OCI-LY1 (cell line): Measurements from ENCODE around the gene POT1.

Experiments
- H2AFZ ChIP-seq: fragments of 200-600 bp; sonication (generic), shearing (Covaris generic); 2 replicates; pipeline ENCODE4 v1.6.0; 2014; ENCODE audit warnings: antibody characterized with exemption, mild to moderate bottlenecking, low read length
- H3F3A ChIP-seq: fragments of 200-600 bp; sonication (generic), shearing (Covaris generic); 2 replicates; pipeline ENCODE4 v1.6.0; 2014; ENCODE audit warnings: mild to moderate bottlenecking, antibody characterized with exemption, low read length, moderate library complexity; ENCODE audit not compliant: insufficient read depth
- H3K27ac ChIP-seq: fragments of 200-600 bp; sonication (generic); 2 replicates; pipeline ENCODE4 v1.5.1; 2014; ENCODE audit warnings: low read length, mixed run types, mild to moderate bottlenecking, low read depth; ENCODE audit not compliant: poor library complexity, severe bottlenecking
- H3K27me3 ChIP-seq: fragments of 200-600 bp; sonication (generic); 2 replicates; pipeline ENCODE4 v1.6.0; 2014; ENCODE audit warnings: antibody characterized with exemption, mild to moderate bottlenecking, low read length, moderate library complexity; ENCODE audit not compliant: insufficient read depth
- H3K36me3 ChIP-seq: fragments of 200-600 bp; sonication (generic); 2 replicates; pipeline ENCODE4 v1.6.1; 2014; ENCODE audit warnings: mild to moderate bottlenecking, antibody characterized with exemption, low read length, moderate library complexity, mixed read lengths; ENCODE audit not compliant: insufficient read depth
- H3K4me1 ChIP-seq: fragments of 200-600 bp; sonication (generic); 2 replicates; pipeline ENCODE4 v1.5.1; 2014; ENCODE audit warnings: mild to moderate bottlenecking, low read length, moderate library complexity; ENCODE audit not compliant: insufficient read depth, severe bottlenecking
- H3K4me2 ChIP-seq: fragments of 200-600 bp; sonication (generic), shearing (Covaris generic); 2 replicates; pipeline ENCODE4 v1.6.1; 2014; ENCODE audit warnings: low read length
- H3K4me3 ChIP-seq: fragments of 200-600 bp; sonication (generic); 2 replicates; pipeline ENCODE4 v1.5.1; 2014; ENCODE audit warnings: low read length, low read depth, mild to moderate bottlenecking, mixed read lengths; ENCODE audit not compliant: poor library complexity, severe bottlenecking
- H3K79me2 ChIP-seq: fragments of 200-600 bp; shearing (Covaris generic); 2 replicates; pipeline ENCODE4 v1.6.1; 2016; ENCODE audit warnings: mixed run types, low read length, mixed read lengths; ENCODE audit not compliant: insufficient read depth
- H3K9ac ChIP-seq: fragments of 200-600 bp; sonication (generic), shearing (Covaris generic); 2 replicates; pipeline ENCODE4 v1.6.1; 2014; ENCODE audit warnings: mild to moderate bottlenecking, low read length, mixed read lengths
- H3K9me2 ChIP-seq: fragments of 200-600 bp; sonication (generic), shearing (Covaris generic); 2 replicates; pipeline ENCODE4 v1.6.1; 2014; ENCODE audit warnings: low read depth, mild to moderate bottlenecking, low read length, mixed read lengths
- H3K9me3 ChIP-seq: fragments of 200-600 bp; shearing (Covaris generic); 2 replicates; pipeline ENCODE4 v1.6.1; 2014; ENCODE audit warnings: low read length, mixed read lengths
- H4K20me1 ChIP-seq: fragments of 200-600 bp; sonication (generic), shearing (Covaris generic); 2 replicates; pipeline ENCODE4 v1.6.0; 2016; ENCODE audit warnings: mild to moderate bottlenecking, low read length; ENCODE audit not compliant: insufficient read depth
- EZH2 ChIP-seq: fragments of 200-600 bp; sonication (generic), shearing (Covaris generic); IDR thresholded peaks from 2 replicates; pipeline ENCODE4 v1.8.0; 2017; ENCODE audit warnings: borderline replicate concordance, mixed run types, mild to moderate bottlenecking, antibody characterized with exemption, low read length, moderate library complexity, mixed read lengths
- TF ChIP-seq, protein P1 (sequence below): fragments of 200-600 bp; sonication (generic), shearing (Covaris generic); IDR thresholded peaks from 2 replicates; pipeline ENCODE4 v1.5.1; 2017; ENCODE audit warnings: mild to moderate bottlenecking, antibody characterized with exemption, low read length, moderate library complexity, mixed read lengths

Gene POT1

DNA sequence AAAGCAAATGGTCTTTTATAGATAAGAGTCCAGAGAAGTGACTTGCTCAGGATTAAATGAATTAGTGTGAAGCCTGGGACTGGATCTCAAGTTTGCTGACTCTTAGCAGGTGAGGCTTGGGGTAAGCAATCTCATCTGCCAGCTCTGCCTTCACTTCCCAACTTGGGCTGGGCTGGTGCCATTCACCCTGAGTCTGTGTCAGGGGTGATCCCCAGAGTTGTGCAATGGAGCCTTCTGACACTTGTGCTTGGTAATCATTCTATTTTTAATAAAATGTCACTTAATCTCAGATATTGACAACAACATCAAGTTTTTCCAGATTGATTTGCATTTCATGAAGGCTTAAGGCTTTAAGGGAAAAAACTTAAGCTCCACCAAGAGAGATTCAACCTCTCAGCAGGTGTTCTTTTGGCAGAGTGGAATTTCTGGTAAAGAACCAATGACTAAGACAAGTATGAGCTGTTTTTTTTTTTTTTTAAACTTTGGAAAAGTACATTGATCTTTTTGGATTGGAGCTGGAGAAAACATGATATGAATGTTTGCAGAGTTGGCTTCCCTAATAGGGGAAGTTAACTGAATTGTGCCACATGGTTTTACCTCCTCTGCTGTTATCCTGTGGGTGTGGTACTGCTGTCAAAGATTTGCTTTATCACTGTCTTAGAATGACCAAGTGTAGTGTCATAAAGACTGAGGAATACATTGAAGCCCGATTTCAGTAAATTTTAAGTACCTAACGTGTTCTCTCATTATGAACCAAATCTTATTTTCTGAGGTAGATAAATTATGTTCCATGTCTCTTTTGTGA, 115.4 kb downstream of the POT1 start:
- TF ChIP-seq, protein P1, sequence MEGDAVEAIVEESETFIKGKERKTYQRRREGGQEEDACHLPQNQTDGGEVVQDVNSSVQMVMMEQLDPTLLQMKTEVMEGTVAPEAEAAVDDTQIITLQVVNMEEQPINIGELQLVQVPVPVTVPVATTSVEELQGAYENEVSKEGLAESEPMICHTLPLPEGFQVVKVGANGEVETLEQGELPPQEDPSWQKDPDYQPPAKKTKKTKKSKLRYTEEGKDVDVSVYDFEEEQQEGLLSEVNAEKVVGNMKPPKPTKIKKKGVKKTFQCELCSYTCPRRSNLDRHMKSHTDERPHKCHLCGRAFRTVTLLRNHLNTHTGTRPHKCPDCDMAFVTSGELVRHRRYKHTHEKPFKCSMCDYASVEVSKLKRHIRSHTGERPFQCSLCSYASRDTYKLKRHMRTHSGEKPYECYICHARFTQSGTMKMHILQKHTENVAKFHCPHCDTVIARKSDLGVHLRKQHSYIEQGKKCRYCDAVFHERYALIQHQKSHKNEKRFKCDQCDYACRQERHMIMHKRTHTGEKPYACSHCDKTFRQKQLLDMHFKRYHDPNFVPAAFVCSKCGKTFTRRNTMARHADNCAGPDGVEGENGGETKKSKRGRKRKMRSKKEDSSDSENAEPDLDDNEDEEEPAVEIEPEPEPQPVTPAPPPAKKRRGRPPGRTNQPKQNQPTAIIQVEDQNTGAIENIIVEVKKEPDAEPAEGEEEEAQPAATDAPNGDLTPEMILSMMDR, result no peak
- no peak for TF ChIP-seq EZH2
- Histone ChIP-seq H3K4me3 (no peak overlapping the region), H3K27me3 (no peaks in the 10 kb centered on the region), H3K4me2 (no peak overlapping the region), H3K9me2 (no peaks in the 10 kb centered on the region), H3F3A (no peaks in the 10 kb centered on the region), H4K20me1 (no peaks in the 10 kb centered on the region), H3K79me2 (no peaks in the 10 kb centered on the region), H3K36me3 (no peaks in the 10 kb centered on the region), H3K9ac (no peak overlapping the region), H3K9me3 (no peaks in the 10 kb centered on the region), H3K4me1 (no peaks in the 10 kb centered on the region), H2AFZ (no peak overlapping the region), H3K27ac (no peak overlapping the region)

GRCh38 chr7:124812764-124813163, 116.9 kb downstream of the POT1 start:
- Histone ChIP-seq H3K27me3 (no peaks in the 10 kb centered on the region; the same call in 1 of the 2 replicates), H2AFZ (no peak overlapping the region), H3K4me3 (no peak overlapping the region), H3K4me1 (no peaks in the 10 kb centered on the region), H3K9me2 (no peaks in the 10 kb centered on the region), H3K79me2 (no peaks in the 10 kb centered on the region), H3K36me3 (no peaks in the 10 kb centered on the region), H3K27ac (no peak overlapping the region), H3K4me2 (no peak overlapping the region), H4K20me1 (no peaks in the 10 kb centered on the region), H3K9ac (no peak overlapping the region), H3K9me3 (no peaks in the 10 kb centered on the region), H3F3A (no peaks in the 10 kb centered on the region)
- TF ChIP-seq, protein P1, result no peak
- no peak for TF ChIP-seq EZH2

GRCh38 chr7:124811341-124811740, 118.3 kb downstream of the POT1 start:
- Histone ChIP-seq H3F3A (no peaks in the 10 kb centered on the region), H3K79me2 (no peaks in the 10 kb centered on the region), H4K20me1 (no peaks in the 10 kb centered on the region), H3K4me1 (no peaks in the 10 kb centered on the region), H3K27ac (no peak overlapping the region), H3K4me2 (no peak overlapping the region), H3K36me3 (no peaks in the 10 kb centered on the region), H3K27me3 (no peaks in the 10 kb centered on the region; the same call in 1 of the 2 replicates), H2AFZ (no peak overlapping the region), H3K4me3 (no peak overlapping the region), H3K9me3 (no peaks in the 10 kb centered on the region), H3K9ac (no peak overlapping the region), H3K9me2 (no peaks in the 10 kb centered on the region)
- TF ChIP-seq, protein P1, result no peak
- no peak for TF ChIP-seq EZH2
